ENCODE results near the gene PLXNB3.
"Not testable (repeated sequence)": the region's sequence is repeated elsewhere in the genome, so short reads cannot be mapped to it uniquely, and the experiment has no call there.

PLXNB3 gene

GRCh38 chrX:153794018-153794896 lies 30.2 kb downstream of the PLXNB3 start, which contains the start of the genes IDH3G and SSR4:
TSS of gene IDH3G (minus strand) at chrX:153794375. CDS start at chrX:153794326, 49 bp downstream.
TSS of gene SSR4 (plus strand) at chrX:153794668. CDS start at chrX:153794688, 20 bp downstream.
- peak; percentile 88 for DNase-seq

- DNase-seq, result no peak
These were observed 31.1 kb downstream of the PLXNB3 start for GRCh38 chrX:153794897-153795816.

- DNase-seq, result no peak
These were observed 33.5 kb downstream of the PLXNB3 start for GRCh38 chrX:153797415-153798015.

GRCh38 chrX:153799326-153799725 lies 35.3 kb downstream of the PLXNB3 start:
- no peak for DNase-seq

GRCh38 chrX:153800177-153800722 lies 36.2 kb downstream of the PLXNB3 start:
- DNase-seq, result no peak

GRCh38 chrX:153800746-153801145 lies 36.7 kb downstream of the PLXNB3 start:
- DNase-seq, result no peak

- DNase-seq, result no peak
These were observed 37.6 kb downstream of the PLXNB3 start for GRCh38 chrX:153801669-153802068.

- DNase-seq, result no peak
These were observed 38.5 kb downstream of the PLXNB3 start for GRCh38 chrX:153802513-153803045.

GRCh38 chrX:153803211-153804099 lies 39.4 kb downstream of the PLXNB3 start:
- DNase-seq, result no peak

- no peak for DNase-seq
These were observed 40.1 kb downstream of the PLXNB3 start for GRCh38 chrX:153804100-153804595.

- DNase-seq, result no peak
These were observed 40.6 kb downstream of the PLXNB3 start for GRCh38 chrX:153804621-153805020.

GRCh38 chrX:153805436-153805835 lies 41.4 kb downstream of the PLXNB3 start:
- no peak for DNase-seq

- DNase-seq, result no peak
These were observed 43.0 kb downstream of the PLXNB3 start for GRCh38 chrX:153806999-153807575.

GRCh38 chrX:153807976-153808375 lies 43.9 kb downstream of the PLXNB3 start:
- no peak for DNase-seq

GRCh38 chrX:153812220-153812619 lies 48.2 kb downstream of the PLXNB3 start:
- no peak for DNase-seq

- no peak for DNase-seq
These were observed 49.1 kb downstream of the PLXNB3 start for GRCh38 chrX:153813161-153813560.

GRCh38 chrX:153814591-153815315 lies 50.7 kb downstream of the PLXNB3 start:
- DNase-seq, result no peak

- no peak for DNase-seq
These were observed 53.0 kb downstream of the PLXNB3 start for GRCh38 chrX:153816831-153817690.

GRCh38 chrX:153818064-153818463 lies 54.0 kb downstream of the PLXNB3 start:
- DNase-seq, result not testable (repeated sequence)

Data from activated T-cell treated with anti-CD3 and anti-CD28 coated beads for 4 hours (primary cell).